ENCODE data around the gene GNG7. TPM values are rescaled to one million over a fixed set of nuclear protein-coding genes. Genes with fewer than 3 reads are reported as not detected.

Gene GNG7
- total and polyA plus RNA-seq, 10 of the 15 experiments (the other 5 are each of a cell fraction or from before 2014, with no cell fraction given): 1.9 to 13.6 (median 6.5) TPM

DNA sequence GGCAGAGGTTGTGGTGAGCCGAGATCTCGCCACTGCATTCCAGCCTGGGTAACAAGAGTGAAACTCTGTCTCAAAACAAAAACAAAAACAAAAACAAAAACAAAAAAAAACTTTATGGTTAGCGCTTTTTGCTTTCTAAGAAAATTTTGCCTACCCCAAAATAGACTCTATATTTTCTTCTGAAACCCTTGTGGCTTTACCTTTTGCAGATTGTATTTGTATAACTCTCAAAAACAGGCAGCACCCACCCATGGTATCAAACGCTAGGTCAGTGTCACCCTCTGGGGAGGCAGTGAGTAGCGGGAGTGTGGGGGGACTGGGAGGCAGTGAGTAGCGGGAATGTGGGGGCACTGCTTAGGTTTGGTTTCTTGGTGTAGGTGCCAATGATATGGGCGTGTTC is 44.9 kb upstream of the GNG7 start:
- Histone ChIP-seq H3K27ac (ENCODE audit: control insufficient read depth, insufficient read depth) (no peak overlapping the region), H3K36me3 (ENCODE audit: control insufficient read depth in 2 of 2, insufficient read depth in 2 of 2, low read length in 1 of 2) (no peaks in the 10 kb centered on the region), H3K4me1 (ENCODE audit: control insufficient read depth, insufficient read depth, low read length) (peaks cover 17% of the 10 kb centered on the region), H3K4me2 (ENCODE audit: control insufficient read depth, insufficient read depth) (0 out of 2 replicates have a peak overlapping the region, but pooled peaks have one; percentile 38), H3K27me3 (replicated peaks in 1 of 2; ENCODE audit: control insufficient read depth in 2 of 2, insufficient read depth in 2 of 2, low read length in 1 of 2) (no peaks in the 10 kb centered on the region), H3K9ac (ENCODE audit: control insufficient read depth, insufficient read depth, low read length) (no peak overlapping the region), H4K20me1 (ENCODE audit: control insufficient read depth, insufficient read depth) (no peaks in the 10 kb centered on the region), H3K9me3 (replicated peaks; ENCODE audit: control insufficient read depth, insufficient read depth, low read length) (no peaks in the 10 kb centered on the region), H3K4me3 (no peak overlapping the region; the same call in 1 of the 2 replicates), H2AFZ (ENCODE audit: control insufficient read depth, low read depth, low read length) (no peak overlapping the region), H3K79me2 (ENCODE audit: control insufficient read depth, insufficient read depth, low read length) (no peaks in the 10 kb centered on the region)
- under 1% methylated on average over 7 of the region's 7 CpGs for WGBS (ENCODE audit: insufficient coverage, insufficient replicate concordance, low lambda C conversion rate, missing lambda C conversion rate)
- TF ChIP-seq MEF2B (IDR thresholded peaks at IDR 0.05; ENCODE audit: partially characterized antibody, poor library complexity, severe bottlenecking) (peak; percentile 62), RUNX3 (IDR thresholded peaks at IDR 0.05; ENCODE audit: low read length) (peak; percentile 33; the same call in 1 of the 2 replicates), EP300 (IDR thresholded peaks at IDR 0.05; ENCODE audit: borderline replicate concordance in 1 of 2, control insufficient read depth in 1 of 2, low read depth in 2 of 2, low read length in 2 of 2) (no peak), ZNF384 (IDR thresholded peaks at IDR 0.05; ENCODE audit: borderline replicate concordance, low read depth, low read length) (no peak), TBL1XR1 (IDR thresholded peaks at IDR 0.05; ENCODE audit: low read depth, low read length) (peak; percentile 39; the same call in 1 of the 2 replicates), MEF2A (IDR thresholded peaks at IDR 0.05; ENCODE audit: insufficient read depth, low read depth, low read length) (peak; percentile 78; the same call in 1 of the 2 replicates), ETV6 (conservative IDR thresholded peaks at IDR 0.05 in 1 of 2, IDR thresholded peaks at IDR 0.05 in 1 of 2; ENCODE audit: borderline replicate concordance in 1 of 2, low read depth in 1 of 2) (no peak), RCOR1 (conservative IDR thresholded peaks at IDR 0.05; ENCODE audit: low read depth, low read length) (no peak)
- TF ChIP-seq, protein P1, sequence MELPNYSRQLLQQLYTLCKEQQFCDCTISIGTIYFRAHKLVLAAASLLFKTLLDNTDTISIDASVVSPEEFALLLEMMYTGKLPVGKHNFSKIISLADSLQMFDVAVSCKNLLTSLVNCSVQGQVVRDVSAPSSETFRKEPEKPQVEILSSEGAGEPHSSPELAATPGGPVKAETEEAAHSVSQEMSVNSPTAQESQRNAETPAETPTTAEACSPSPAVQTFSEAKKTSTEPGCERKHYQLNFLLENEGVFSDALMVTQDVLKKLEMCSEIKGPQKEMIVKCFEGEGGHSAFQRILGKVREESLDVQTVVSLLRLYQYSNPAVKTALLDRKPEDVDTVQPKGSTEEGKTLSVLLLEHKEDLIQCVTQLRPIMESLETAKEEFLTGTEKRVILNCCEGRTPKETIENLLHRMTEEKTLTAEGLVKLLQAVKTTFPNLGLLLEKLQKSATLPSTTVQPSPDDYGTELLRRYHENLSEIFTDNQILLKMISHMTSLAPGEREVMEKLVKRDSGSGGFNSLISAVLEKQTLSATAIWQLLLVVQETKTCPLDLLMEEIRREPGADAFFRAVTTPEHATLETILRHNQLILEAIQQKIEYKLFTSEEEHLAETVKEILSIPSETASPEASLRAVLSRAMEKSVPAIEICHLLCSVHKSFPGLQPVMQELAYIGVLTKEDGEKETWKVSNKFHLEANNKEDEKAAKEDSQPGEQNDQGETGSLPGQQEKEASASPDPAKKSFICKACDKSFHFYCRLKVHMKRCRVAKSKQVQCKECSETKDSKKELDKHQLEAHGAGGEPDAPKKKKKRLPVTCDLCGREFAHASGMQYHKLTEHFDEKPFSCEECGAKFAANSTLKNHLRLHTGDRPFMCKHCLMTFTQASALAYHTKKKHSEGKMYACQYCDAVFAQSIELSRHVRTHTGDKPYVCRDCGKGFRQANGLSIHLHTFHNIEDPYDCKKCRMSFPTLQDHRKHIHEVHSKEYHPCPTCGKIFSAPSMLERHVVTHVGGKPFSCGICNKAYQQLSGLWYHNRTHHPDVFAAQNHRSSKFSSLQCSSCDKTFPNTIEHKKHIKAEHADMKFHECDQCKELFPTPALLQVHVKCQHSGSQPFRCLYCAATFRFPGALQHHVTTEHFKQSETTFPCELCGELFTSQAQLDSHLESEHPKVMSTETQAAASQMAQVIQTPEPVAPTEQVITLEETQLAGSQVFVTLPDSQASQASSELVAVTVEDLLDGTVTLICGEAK (IDR thresholded peaks at IDR 0.05; ENCODE audit: borderline replicate concordance): peak; percentile 86
- TF ChIP-seq, protein P2, sequence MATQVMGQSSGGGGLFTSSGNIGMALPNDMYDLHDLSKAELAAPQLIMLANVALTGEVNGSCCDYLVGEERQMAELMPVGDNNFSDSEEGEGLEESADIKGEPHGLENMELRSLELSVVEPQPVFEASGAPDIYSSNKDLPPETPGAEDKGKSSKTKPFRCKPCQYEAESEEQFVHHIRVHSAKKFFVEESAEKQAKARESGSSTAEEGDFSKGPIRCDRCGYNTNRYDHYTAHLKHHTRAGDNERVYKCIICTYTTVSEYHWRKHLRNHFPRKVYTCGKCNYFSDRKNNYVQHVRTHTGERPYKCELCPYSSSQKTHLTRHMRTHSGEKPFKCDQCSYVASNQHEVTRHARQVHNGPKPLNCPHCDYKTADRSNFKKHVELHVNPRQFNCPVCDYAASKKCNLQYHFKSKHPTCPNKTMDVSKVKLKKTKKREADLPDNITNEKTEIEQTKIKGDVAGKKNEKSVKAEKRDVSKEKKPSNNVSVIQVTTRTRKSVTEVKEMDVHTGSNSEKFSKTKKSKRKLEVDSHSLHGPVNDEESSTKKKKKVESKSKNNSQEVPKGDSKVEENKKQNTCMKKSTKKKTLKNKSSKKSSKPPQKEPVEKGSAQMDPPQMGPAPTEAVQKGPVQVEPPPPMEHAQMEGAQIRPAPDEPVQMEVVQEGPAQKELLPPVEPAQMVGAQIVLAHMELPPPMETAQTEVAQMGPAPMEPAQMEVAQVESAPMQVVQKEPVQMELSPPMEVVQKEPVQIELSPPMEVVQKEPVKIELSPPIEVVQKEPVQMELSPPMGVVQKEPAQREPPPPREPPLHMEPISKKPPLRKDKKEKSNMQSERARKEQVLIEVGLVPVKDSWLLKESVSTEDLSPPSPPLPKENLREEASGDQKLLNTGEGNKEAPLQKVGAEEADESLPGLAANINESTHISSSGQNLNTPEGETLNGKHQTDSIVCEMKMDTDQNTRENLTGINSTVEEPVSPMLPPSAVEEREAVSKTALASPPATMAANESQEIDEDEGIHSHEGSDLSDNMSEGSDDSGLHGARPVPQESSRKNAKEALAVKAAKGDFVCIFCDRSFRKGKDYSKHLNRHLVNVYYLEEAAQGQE (IDR thresholded peaks at IDR 0.05; ENCODE audit: low read depth, low read length): no peak
- peak; percentile 53 for ATAC-seq
- peak; percentile 42 for DNase-seq (ENCODE audit: low read depth, low spot score)
- RAD21 ChIA-PET (ENCODE audit: unreplicated experiment): interaction anchor here (0.9 to 3.5 kb wide), 3 partner anchors 12 to 99 kb away, joined by 3 to 45 read pairs (median 5); no protein-coding TSS in a partner anchor
- intact Hi-C loops (cut with micrococcal nuclease; ENCODE audit: unreplicated experiment) (loop anchor here (5.0 to 10.0 kb wide), 3 partner anchors 35 to 283 kb away; partner anchors contain the start of genes GNG7 and SGTA), in situ Hi-C loops (cut with MboI) (loop anchor here (5.0 kb wide), 1 partner anchor 100 kb away; no protein-coding TSS in a partner anchor)
- no TSS peak for BruUV-seq (replicated peaks)
- FAIRE-seq: no peak
- CTCF ChIA-PET: interaction anchor here (0.6 to 6.0 kb wide), 4 partner anchors 37 to 367 kb away, joined by 3 to 125 read pairs (median 3); no protein-coding TSS in a partner anchor
- POLR2A ChIA-PET: no interaction called here
- SMC1A ChIA-PET (ENCODE audit: uncharacterized antibody, unreplicated experiment): interaction anchor here (3.4 kb wide), 1 partner anchor 99 kb away, joined by 20 read pairs; no protein-coding TSS in a partner anchor

Data from GM12878 (cell line).